Activated naive CD4-positive, alpha-beta T cell treated with anti-CD3 and anti-CD28 coated beads for 36 hours (primary cell): ENCODE measurements around the gene TWIST2. TPM values are rescaled to one million over a fixed set of nuclear protein-coding genes. Genes with fewer than 3 reads are reported as not detected.

Experiments used
- CTCF ChIA-PET: fragments of 350-600 bp; sonication (Branson Sonifier 250); formaldehyde crosslinking; loops from one replicate; lab custom pipeline; 2021; ENCODE audit warnings: antibody characterized with exemption; lab: Charles Lee
- DNase-seq: peaks from one replicate; pipeline ENCODE4 v3.0.0-alpha.2; 2020
- H3K27ac Mint-ChIP-seq: one replicate; pipeline ENCODE4 v1.8.0; 2021; ENCODE audit warnings: mild to moderate bottlenecking, mixed read lengths
- H3K27me3 Mint-ChIP-seq: one replicate; pipeline ENCODE4 v1.8.0; 2021; ENCODE audit warnings: low read depth, mixed read lengths
- H3K36me3 Mint-ChIP-seq: one replicate; pipeline ENCODE4 v1.8.0; 2021; ENCODE audit warnings: low read depth, mixed read lengths
- H3K4me1 Mint-ChIP-seq: one replicate; pipeline ENCODE4 v1.8.0; 2021; ENCODE audit warnings: low read depth, mixed read lengths
- H3K4me3 Mint-ChIP-seq: one replicate; pipeline ENCODE4 v1.8.0; 2021; ENCODE audit warnings: mild to moderate bottlenecking, moderate library complexity, mixed read lengths
- H3K9me3 Mint-ChIP-seq: one replicate; pipeline ENCODE4 v1.8.0; 2021; ENCODE audit warnings: mixed read lengths
- intact Hi-C: fragments of 100-400 bp; cut with micrococcal nuclease; formaldehyde crosslinking; loops from one replicate; pipeline ENCODE4 v1.15.1; 2023
- total RNA-seq, 2 experiments: library from RNA; stranded (reverse); gene quantifications; one replicate each; pipeline ENCODE4 v1.2.3, GENCODE V29; 2021

TWIST2 gene
- total RNA-seq, 2 experiments from 2014 or later = not detected

- H3K36me3 Mint-ChIP-seq = no peaks in the 10 kb centered on the region
- H3K27me3 Mint-ChIP-seq = no peaks in the 10 kb centered on the region
- DNase-seq = no peak
- H3K27ac Mint-ChIP-seq = no peak overlapping the region
- H3K4me3 Mint-ChIP-seq = no peak overlapping the region
- CTCF ChIA-PET = no interaction called here
- intact Hi-C loops = no loop called here
- H3K9me3 Mint-ChIP-seq = no peaks in the 10 kb centered on the region
- no peaks in the 10 kb centered on the region for H3K4me1 Mint-ChIP-seq
Observed at GRCh38 chr2:238910751-238911351, 63.0 kb downstream of the TWIST2 start.

- intact Hi-C loops = no loop called here
- H3K4me1 Mint-ChIP-seq = no peaks in the 10 kb centered on the region
- H3K4me3 Mint-ChIP-seq = no peak overlapping the region
- CTCF ChIA-PET = no interaction called here
- H3K9me3 Mint-ChIP-seq = no peaks in the 10 kb centered on the region
- no peaks in the 10 kb centered on the region for H3K36me3 Mint-ChIP-seq
- H3K27me3 Mint-ChIP-seq = peaks cover 2% of the 10 kb centered on the region
- H3K27ac Mint-ChIP-seq = no peak overlapping the region
- no peak for DNase-seq
Observed at GRCh38 chr2:238911376-238912227, 63.7 kb downstream of the TWIST2 start.

- intact Hi-C loops = no loop called here
- H3K4me1 Mint-ChIP-seq = no peaks in the 10 kb centered on the region
- no peaks in the 10 kb centered on the region for H3K36me3 Mint-ChIP-seq
- H3K27me3 Mint-ChIP-seq = peaks cover 2% of the 10 kb centered on the region
- DNase-seq = no peak
- H3K27ac Mint-ChIP-seq = no peak overlapping the region
- H3K9me3 Mint-ChIP-seq = no peaks in the 10 kb centered on the region
- CTCF ChIA-PET = no interaction called here
- no peak overlapping the region for H3K4me3 Mint-ChIP-seq
Observed at GRCh38 chr2:238912228-238912915, 64.5 kb downstream of the TWIST2 start.

GRCh38 chr2:238912916-238913875 is 65.3 kb downstream of the TWIST2 start:
- H3K27ac Mint-ChIP-seq = no peak overlapping the region
- H3K27me3 Mint-ChIP-seq = peaks cover 2% of the 10 kb centered on the region
- DNase-seq = no peak
- CTCF ChIA-PET = no interaction called here
- intact Hi-C loops = no loop called here
- no peaks in the 10 kb centered on the region for H3K36me3 Mint-ChIP-seq
- no peaks in the 10 kb centered on the region for H3K9me3 Mint-ChIP-seq
- no peak overlapping the region for H3K4me3 Mint-ChIP-seq
- H3K4me1 Mint-ChIP-seq = no peaks in the 10 kb centered on the region

GRCh38 chr2:238913931-238914647 is 66.2 kb downstream of the TWIST2 start:
- no peaks in the 10 kb centered on the region for H3K4me1 Mint-ChIP-seq
- no peak overlapping the region for H3K27ac Mint-ChIP-seq
- H3K36me3 Mint-ChIP-seq = no peaks in the 10 kb centered on the region
- no peaks in the 10 kb centered on the region for H3K9me3 Mint-ChIP-seq
- intact Hi-C loops = no loop called here
- DNase-seq = no peak
- CTCF ChIA-PET = no interaction called here
- peaks cover 2% of the 10 kb centered on the region for H3K27me3 Mint-ChIP-seq
- H3K4me3 Mint-ChIP-seq = no peak overlapping the region

- intact Hi-C loops = no loop called here
- Mint-ChIP-seq H3K36me3 (no peaks in the 10 kb centered on the region), H3K4me1 (no peaks in the 10 kb centered on the region), H3K9me3 (no peaks in the 10 kb centered on the region), H3K27ac (no peak overlapping the region), H3K4me3 (no peak overlapping the region), H3K27me3 (peaks cover 2% of the 10 kb centered on the region)
- CTCF ChIA-PET = no interaction called here
- DNase-seq = no peak
Observed at GRCh38 chr2:238914648-238915015, 66.7 kb downstream of the TWIST2 start.

GRCh38 chr2:238915196-238915595 is 67.3 kb downstream of the TWIST2 start:
- Mint-ChIP-seq H3K4me1 (no peaks in the 10 kb centered on the region), H3K27ac (no peak overlapping the region), H3K36me3 (no peaks in the 10 kb centered on the region), H3K4me3 (no peak overlapping the region), H3K27me3 (peaks cover 2% of the 10 kb centered on the region), H3K9me3 (no peaks in the 10 kb centered on the region)
- intact Hi-C loops = no loop called here
- DNase-seq = no peak
- CTCF ChIA-PET = no interaction called here

- Mint-ChIP-seq H3K9me3 (no peaks in the 10 kb centered on the region), H3K4me3 (no peak overlapping the region), H3K36me3 (no peaks in the 10 kb centered on the region), H3K4me1 (no peaks in the 10 kb centered on the region), H3K27ac (no peak overlapping the region), H3K27me3 (peaks cover 2% of the 10 kb centered on the region)
- DNase-seq = no peak
- CTCF ChIA-PET = no interaction called here
- intact Hi-C loops = no loop called here
Observed at GRCh38 chr2:238915596-238915995, 67.7 kb downstream of the TWIST2 start.

- no peak overlapping the region for H3K27ac Mint-ChIP-seq
- H3K27me3 Mint-ChIP-seq = peaks cover 2% of the 10 kb centered on the region
- no peak for DNase-seq
- H3K4me1 Mint-ChIP-seq = no peaks in the 10 kb centered on the region
- CTCF ChIA-PET = no interaction called here
- H3K9me3 Mint-ChIP-seq = no peaks in the 10 kb centered on the region
- intact Hi-C loops = no loop called here
- H3K36me3 Mint-ChIP-seq = no peaks in the 10 kb centered on the region
- no peak overlapping the region for H3K4me3 Mint-ChIP-seq
Observed at GRCh38 chr2:238916176-238916874, 68.4 kb downstream of the TWIST2 start.

- CTCF ChIA-PET = no interaction called here
- H3K27ac Mint-ChIP-seq = no peak overlapping the region
- H3K9me3 Mint-ChIP-seq = no peaks in the 10 kb centered on the region
- H3K36me3 Mint-ChIP-seq = no peaks in the 10 kb centered on the region
- H3K4me3 Mint-ChIP-seq = no peak overlapping the region
- intact Hi-C loops = no loop called here
- H3K4me1 Mint-ChIP-seq = no peaks in the 10 kb centered on the region
- peaks cover 4% of the 10 kb centered on the region for H3K27me3 Mint-ChIP-seq
- no peak for DNase-seq
Observed at GRCh38 chr2:238916875-238917590, 69.1 kb downstream of the TWIST2 start.

GRCh38 chr2:238919307-238919706 is 71.4 kb downstream of the TWIST2 start:
- no peak for DNase-seq
- H3K36me3 Mint-ChIP-seq = no peaks in the 10 kb centered on the region
- peaks cover 4% of the 10 kb centered on the region for H3K27me3 Mint-ChIP-seq
- intact Hi-C loops = no loop called here
- no peak overlapping the region for H3K4me3 Mint-ChIP-seq
- no peaks in the 10 kb centered on the region for H3K9me3 Mint-ChIP-seq
- no peak overlapping the region for H3K27ac Mint-ChIP-seq
- CTCF ChIA-PET = no interaction called here
- H3K4me1 Mint-ChIP-seq = no peaks in the 10 kb centered on the region
